Thyroid gland (tissue), 4 donors: ENCODE results near the gene ZNF423. TPM values are rescaled to one million over a fixed set of nuclear protein-coding genes. Genes with fewer than 3 reads are reported as not detected.

Experiments
- DNase-seq, 2 donors: peaks; one replicate each; pipeline ENCODE4 v3.0.0-alpha.2; 2019
- H3K27ac ChIP-seq, 3 donors: fragments of 200-600 bp; sonication (generic); 1 replicate in 2 of 3; 2 replicates in 1 of 3; pipeline ENCODE4 v1.5.1; 2016 to 2019; ENCODE audit warnings: mild to moderate bottlenecking in 1 of 3, moderate library complexity in 1 of 3
- H3K27me3 ChIP-seq: fragments of 200-600 bp; sonication (generic); one replicate; pipeline ENCODE4 v1.5.1; 2019
- H3K36me3 ChIP-seq, 2 donors: fragments of 200-600 bp; sonication (generic); one replicate each; pipeline ENCODE4 v1.5.1; 2016 to 2019
- H3K4me1 ChIP-seq, 2 donors: fragments of 200-600 bp; sonication (generic); one replicate each; pipeline ENCODE4 v1.5.1; 2017 to 2019
- H3K4me3 ChIP-seq, 3 donors: fragments of 200-600 bp; sonication (generic); replicated peaks in 1 of 3; 1 replicate in 2 of 3; 2 replicates in 1 of 3; pipeline ENCODE4 v1.5.1; 2016; ENCODE audit warnings: mild to moderate bottlenecking in 1 of 3
- H3K9me3 ChIP-seq: fragments of 200-600 bp; sonication (generic); one replicate; pipeline ENCODE4 v1.5.1; 2017
- CTCF ChIP-seq, 6 experiments: fragments of 200-600 bp in 3 of 6; fragments of 450-650 bp in 3 of 6; sonication (generic) in 3 of 6; IDR thresholded peaks; one replicate each; pipeline ENCODE4 v1.5.1; 2016 to 2019; ENCODE audit warnings: antibody characterized with exemption in 6 of 6, mild to moderate bottlenecking in 2 of 6, inconsistent platforms in 1 of 6, moderate library complexity in 1 of 6
- POLR2A ChIP-seq, 2 donors: fragments of 450-650 bp; IDR thresholded peaks; one replicate each; pipeline ENCODE4 v1.6.1; 2017; ENCODE audit warnings: antibody characterized with exemption in 2 of 2, mild to moderate bottlenecking in 2 of 2, moderate library complexity in 1 of 2
- WGBS, 2 donors: methylation state at CpG; one replicate each; pipeline ENCODE4 v1.1.5; 2017; 5-methylcytosine and 5-hydroxymethylcytosine counted together
- intact Hi-C: fragments of 100-400 bp; cut with DNase I; formaldehyde crosslinking; loops from one replicate; pipeline ENCODE4 v1.15.1; 2023
- total RNA-seq, 4 donors: library from RNA; depleted of rRNA; stranded (reverse); fragments of >200 nt; gene quantifications; one replicate each; pipeline ENCODE4 v1.2.3, GENCODE V29; 2016

Gene ZNF423
- total RNA-seq, 4 donors from 2014 or later: 7.4 to 10.0 (median 8.5) TPM

DNA sequence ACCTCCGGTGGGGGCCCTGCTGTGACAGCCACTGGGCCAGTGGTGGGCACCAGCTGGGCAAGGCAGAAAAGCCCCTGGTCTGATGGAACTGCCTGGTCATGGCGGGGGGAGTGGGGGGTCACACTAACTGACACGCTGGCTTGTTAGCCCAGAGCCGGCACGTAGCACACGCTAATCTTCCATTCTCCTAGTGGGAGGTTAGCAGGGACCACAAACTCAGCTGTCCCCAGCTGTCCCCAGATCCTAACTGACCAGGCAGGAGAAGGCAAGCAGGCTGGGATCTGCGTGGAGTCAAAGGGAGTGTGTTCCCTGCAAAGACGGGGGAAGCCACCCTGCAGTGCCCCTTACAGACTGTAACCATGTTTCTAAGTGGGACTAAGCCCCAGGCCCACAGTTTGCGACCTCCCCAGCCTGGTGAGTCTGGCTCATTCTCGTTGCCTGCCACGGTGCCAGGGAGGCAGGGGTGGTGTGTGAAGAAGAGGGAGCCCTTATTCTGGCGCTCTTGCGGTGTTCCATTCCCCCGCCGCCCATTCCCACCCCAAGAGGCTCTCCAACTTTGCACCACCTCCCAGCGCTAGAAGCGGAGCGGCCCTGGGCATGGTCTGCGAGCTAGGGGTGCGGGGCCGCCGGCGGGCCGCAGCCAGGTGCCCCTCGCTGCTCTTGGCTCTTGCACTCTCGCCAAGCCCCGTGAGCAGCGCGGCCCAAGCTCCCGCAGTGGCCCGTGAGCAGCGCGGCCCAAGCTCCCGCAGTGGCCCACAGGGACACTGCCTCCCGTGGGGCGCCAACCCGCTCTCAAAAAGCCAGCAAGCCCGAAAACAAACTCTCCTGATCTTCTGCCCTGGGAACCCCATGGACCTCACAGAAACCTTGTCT lies 12.1 kb upstream of the ZNF423 start:
- intact Hi-C loops: loop anchor here (10.0 kb wide), 1 partner anchor 273 kb away; no protein-coding TSS in a partner anchor
- Histone ChIP-seq H3K4me3 (no peak overlapping the region), H3K9me3 (no peaks in the 10 kb centered on the region), H3K27me3 (no peaks in the 10 kb centered on the region), H3K27ac (no peak overlapping the region), H3K4me1 (no peaks in the 10 kb centered on the region), H3K36me3 (no peaks in the 10 kb centered on the region)
- WGBS, 2 donors: 69 to 71% methylated on average over 26 to 37 of the region's 38 CpGs
- no peak for DNase-seq
- TF ChIP-seq POLR2A (IDR thresholded peaks at IDR 0.05): no peak
- TF ChIP-seq CTCF (IDR thresholded peaks at IDR 0.05): no peak

GRCh38 chr16:49867234-49867633 lies 11.3 kb upstream of the ZNF423 start:
- no peak for DNase-seq
- Histone ChIP-seq H3K36me3 (no peaks in the 10 kb centered on the region), H3K9me3 (no peaks in the 10 kb centered on the region), H3K4me1 (no peaks in the 10 kb centered on the region), H3K27ac (no peak overlapping the region), H3K27me3 (no peaks in the 10 kb centered on the region), H3K4me3 (no peak overlapping the region)
- 90 to 95% methylated on average over 2 of the region's 2 CpGs for WGBS, 2 donors
- TF ChIP-seq POLR2A (IDR thresholded peaks at IDR 0.05): no peak
- TF ChIP-seq CTCF (IDR thresholded peaks at IDR 0.05): no peak
- intact Hi-C loops: loop anchor here (10.0 kb wide), 1 partner anchor 272 kb away; no protein-coding TSS in a partner anchor

DNA sequence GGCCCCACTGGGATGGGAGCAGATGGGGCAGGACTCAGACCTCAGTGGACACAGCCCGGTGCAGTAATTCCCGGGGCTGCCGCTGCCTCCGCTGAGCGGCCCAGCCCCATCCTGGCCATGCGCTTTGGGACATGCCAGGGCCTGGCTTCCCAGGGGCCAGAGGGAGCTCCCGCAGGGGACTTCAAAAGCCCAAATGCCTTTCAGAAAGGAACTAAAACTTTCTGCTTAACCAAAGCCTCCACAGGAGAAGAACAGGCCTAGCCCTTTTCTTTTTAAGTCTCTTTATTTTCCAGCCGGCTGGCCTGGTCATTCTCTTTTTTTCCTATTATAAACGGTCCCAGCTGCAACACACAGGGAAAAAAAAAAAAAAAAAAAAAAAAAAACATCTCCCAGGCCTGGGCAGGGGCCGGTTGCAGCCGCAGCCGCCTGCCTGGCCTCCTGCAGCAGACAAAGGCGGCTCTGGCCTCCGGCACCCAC lies 10.7 kb upstream of the ZNF423 start:
- 75 to 85% methylated on average over 14 of the region's 14 CpGs for WGBS, 2 donors
- intact Hi-C loops: loop anchor here (10.0 kb wide), 1 partner anchor 272 kb away; no protein-coding TSS in a partner anchor
- no peaks in the 10 kb centered on the region for H3K9me3 ChIP-seq
- no peaks in the 10 kb centered on the region for H3K36me3 ChIP-seq
- no peaks in the 10 kb centered on the region for H3K27me3 ChIP-seq
- DNase-seq: no peak
- H3K4me3 ChIP-seq: no peak overlapping the region
- H3K4me1 ChIP-seq: no peaks in the 10 kb centered on the region
- TF ChIP-seq CTCF (IDR thresholded peaks at IDR 0.05) (no peak), POLR2A (IDR thresholded peaks at IDR 0.05) (no peak)
- no peak overlapping the region for H3K27ac ChIP-seq

- no peaks in the 10 kb centered on the region for H3K27me3 ChIP-seq
- H3K4me1 ChIP-seq: peaks cover 6 to 7% of the 10 kb centered on the region in 2 donors
- no peak for DNase-seq
- no peak overlapping the region for H3K27ac ChIP-seq
- intact Hi-C loops: loop anchor here (10.0 kb wide), 1 partner anchor 268 kb away; no protein-coding TSS in a partner anchor
- 78 to 84% methylated on average over 4 of the region's 4 CpGs for WGBS, 2 donors
- no peaks in the 10 kb centered on the region for H3K9me3 ChIP-seq
- H3K4me3 ChIP-seq: no peak overlapping the region
- no peak for TF ChIP-seq POLR2A (IDR thresholded peaks at IDR 0.05)
- no peak for TF ChIP-seq CTCF (IDR thresholded peaks at IDR 0.05)
- H3K36me3 ChIP-seq: no peaks in the 10 kb centered on the region
Measured at GRCh38 chr16:49862694-49863093, 6.8 kb upstream of the ZNF423 start.

GRCh38 chr16:49861299-49861698 lies 5.4 kb upstream of the ZNF423 start:
- intact Hi-C loops: loop anchor here (10.0 kb wide), 1 partner anchor 266 kb away; no protein-coding TSS in a partner anchor
- no peak overlapping the region for H3K27ac ChIP-seq
- H3K36me3 ChIP-seq: no peaks in the 10 kb centered on the region
- TF ChIP-seq POLR2A (IDR thresholded peaks at IDR 0.05): no peak
- no peak overlapping the region for H3K4me3 ChIP-seq
- no peaks in the 10 kb centered on the region for H3K9me3 ChIP-seq
- no peak for DNase-seq
- 96 to 98% methylated on average over 6 of the region's 6 CpGs for WGBS, 2 donors
- peaks cover 10 to 11% of the 10 kb centered on the region in 2 donors for H3K4me1 ChIP-seq
- no peaks in the 10 kb centered on the region for H3K27me3 ChIP-seq
